ENCODE measurements around the gene JADE2. TPM values are rescaled to one million over a fixed set of nuclear protein-coding genes. Genes with fewer than 3 reads are reported as not detected.

JADE2 gene
- total and polyA plus RNA-seq, 2 donors (not counting 3 experiments of a cell fraction or from before 2014, with no cell fraction given), result 11.6 to 31.1 TPM

DNA sequence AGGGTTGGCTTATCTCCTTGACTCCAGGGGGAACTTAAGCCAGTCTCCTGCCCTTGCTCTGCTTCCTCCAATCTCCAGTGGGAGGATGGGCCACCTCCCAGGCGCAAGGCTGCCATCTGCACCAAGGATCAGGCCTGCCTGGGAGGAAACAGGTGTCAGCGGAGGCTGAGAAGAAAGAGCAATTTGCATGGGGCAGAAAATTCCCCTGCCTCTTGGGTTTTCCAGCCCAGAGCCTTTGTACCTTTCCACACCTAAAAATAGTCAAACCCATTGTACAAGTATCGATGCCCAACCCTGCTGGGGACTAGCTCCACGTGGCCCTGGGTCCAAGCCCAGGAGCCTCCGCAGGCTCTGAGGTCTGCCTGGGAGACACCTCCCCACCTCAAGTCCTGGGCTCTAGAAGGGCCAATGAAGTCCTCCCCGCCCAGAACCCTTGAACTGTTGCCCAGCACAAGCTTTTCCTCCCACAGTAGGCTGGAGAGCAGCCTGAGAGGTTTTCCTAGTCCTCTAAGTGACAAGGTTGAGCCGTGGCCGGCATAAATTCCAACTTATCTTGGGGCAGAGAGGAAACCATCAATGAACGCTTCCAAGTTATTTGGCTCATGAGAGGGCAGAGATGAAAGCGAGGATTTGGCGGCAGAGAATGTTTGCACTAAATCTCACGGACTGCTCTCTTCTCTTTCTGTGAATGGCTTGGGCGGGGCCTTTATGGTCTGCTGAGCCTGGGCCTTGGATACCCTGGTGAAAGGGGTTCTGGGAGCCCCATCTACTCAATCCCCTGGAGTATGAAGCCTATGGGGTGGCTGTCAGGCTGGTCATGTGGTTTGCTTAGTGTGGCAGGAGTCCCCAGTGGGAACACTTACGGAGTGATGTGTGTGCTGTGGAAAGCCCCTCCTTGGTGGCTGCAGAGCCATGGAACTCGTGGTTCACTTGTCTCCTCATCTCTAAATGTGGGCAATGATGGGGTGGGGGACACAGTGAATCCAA, 15.6 kb downstream of the JADE2 start:
- intact Hi-C loops (cut with micrococcal nuclease) (no loop called here), dilution Hi-C loops (cut with MboI; ENCODE audit: extremely low pct_ligation_motif_present, low sequenced_read_pairs) (no loop called here)
- Histone ChIP-seq H3K27ac (ENCODE audit: insufficient read depth, low read depth, low read length) (no peak overlapping the region), H3K4me2 (ENCODE audit: insufficient read depth, low read length) (no peak overlapping the region), H3K9ac (replicated peaks; ENCODE audit: extremely low read depth, insufficient read depth, low read length) (no peak overlapping the region), H2AFZ (ENCODE audit: low read depth, low read length) (no peak overlapping the region), H3K27me3 (ENCODE audit: control insufficient read depth in 2 of 2, insufficient read depth in 2 of 2, low read length in 2 of 2) (no peaks in the 10 kb centered on the region), H3K4me3 (replicated peaks in 1 of 3; ENCODE audit: insufficient read depth in 1 of 3, low read depth in 1 of 3, low read length in 3 of 3) (no peak overlapping the region), H3K9me3 (replicated peaks; ENCODE audit: control insufficient read depth, insufficient read depth, low read length) (no peaks in the 10 kb centered on the region), H3K36me3 (ENCODE audit: control insufficient read depth in 2 of 2, extremely low read depth in 1 of 2, insufficient read depth in 2 of 2, low read length in 2 of 2) (peaks cover 3 to 14% of the 10 kb centered on the region in 2 experiments), H3K79me2 (ENCODE audit: control insufficient read depth, insufficient read depth, low read length) (no peaks in the 10 kb centered on the region), H3K9me1 (replicated peaks; ENCODE audit: control insufficient read depth, extremely low read depth, insufficient read depth, low read length) (no peaks in the 10 kb centered on the region), H3K4me1 (ENCODE audit: control insufficient read depth, extremely low read depth, insufficient read depth, low read length) (no peaks in the 10 kb centered on the region), H4K20me1 (replicated peaks; ENCODE audit: control insufficient read depth, extremely low read depth, insufficient read depth, low read length) (no peaks in the 10 kb centered on the region)
- FAIRE-seq (no peak), DNase-seq (ENCODE audit: low read depth, low spot score) (no peak)
- ChIA-PET CTCF (interaction anchor here (0.6 to 1.7 kb wide), 9 partner anchors 8 to 46 kb away, joined by 3 to 11 read pairs (median 4); no protein-coding TSS in a partner anchor), POLR2A (no interaction called here)
- TF ChIP-seq, protein P1, sequence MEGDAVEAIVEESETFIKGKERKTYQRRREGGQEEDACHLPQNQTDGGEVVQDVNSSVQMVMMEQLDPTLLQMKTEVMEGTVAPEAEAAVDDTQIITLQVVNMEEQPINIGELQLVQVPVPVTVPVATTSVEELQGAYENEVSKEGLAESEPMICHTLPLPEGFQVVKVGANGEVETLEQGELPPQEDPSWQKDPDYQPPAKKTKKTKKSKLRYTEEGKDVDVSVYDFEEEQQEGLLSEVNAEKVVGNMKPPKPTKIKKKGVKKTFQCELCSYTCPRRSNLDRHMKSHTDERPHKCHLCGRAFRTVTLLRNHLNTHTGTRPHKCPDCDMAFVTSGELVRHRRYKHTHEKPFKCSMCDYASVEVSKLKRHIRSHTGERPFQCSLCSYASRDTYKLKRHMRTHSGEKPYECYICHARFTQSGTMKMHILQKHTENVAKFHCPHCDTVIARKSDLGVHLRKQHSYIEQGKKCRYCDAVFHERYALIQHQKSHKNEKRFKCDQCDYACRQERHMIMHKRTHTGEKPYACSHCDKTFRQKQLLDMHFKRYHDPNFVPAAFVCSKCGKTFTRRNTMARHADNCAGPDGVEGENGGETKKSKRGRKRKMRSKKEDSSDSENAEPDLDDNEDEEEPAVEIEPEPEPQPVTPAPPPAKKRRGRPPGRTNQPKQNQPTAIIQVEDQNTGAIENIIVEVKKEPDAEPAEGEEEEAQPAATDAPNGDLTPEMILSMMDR (IDR thresholded peaks at IDR 0.05; ENCODE audit: extremely low read depth in 1 of 2, insufficient read depth in 1 of 2, low read depth in 1 of 2, low read length in 2 of 2), result no peak
- TF ChIP-seq POLR2A (IDR thresholded peaks at IDR 0.05; ENCODE audit: low read depth, low read length) (no peak), EZH2 (IDR thresholded peaks at IDR 0.05; ENCODE audit: borderline replicate concordance, low read depth, low read length, severe bottlenecking) (no peak), MAX (IDR thresholded peaks at IDR 0.05; ENCODE audit: insufficient read depth, insufficient read length) (no peak), GATA2 (IDR thresholded peaks at IDR 0.05; ENCODE audit: insufficient read depth, insufficient read length, low read depth, low read length) (no peak), FOS (IDR thresholded peaks at IDR 0.05; ENCODE audit: borderline replicate concordance, insufficient read depth, low read length) (no peak), POLR2AphosphoS5 (IDR thresholded peaks at IDR 0.05; ENCODE audit: insufficient read depth, low read depth, low read length) (no peak), JUN (IDR thresholded peaks at IDR 0.05; ENCODE audit: borderline replicate concordance, insufficient read depth, insufficient read length, low read depth) (no peak), MYC (IDR thresholded peaks at IDR 0.05; ENCODE audit: low read depth, low read length) (no peak)
- BruUV-seq (replicated peaks), result no TSS peak
